HepG2 (cell line): ENCODE data around the gene ORC2. TPM values are rescaled to one million over a fixed set of nuclear protein-coding genes. Genes with fewer than 3 reads are reported as not detected.
A peak's percentile ranks its signal among the peaks of the same experiment; 100 is the strongest.

Experiments used
- E2F5 ChIP-seq: sonication (generic); formaldehyde crosslinking; conservative IDR thresholded peaks from 2 replicates; pipeline ENCODE4 v1.4.0; 2020; ENCODE audit warnings: missing genetic modification reagents
- EED ChIP-seq: sonication (generic); formaldehyde crosslinking; IDR thresholded peaks from 2 replicates; pipeline ENCODE4 v1.5.0; 2020; ENCODE audit warnings: mild to moderate bottlenecking, missing genetic modification reagents
- IKZF4 ChIP-seq: sonication (generic); formaldehyde crosslinking; IDR thresholded peaks from 2 replicates; pipeline ENCODE4 v1.5.1; 2020; ENCODE audit warnings: borderline replicate concordance, mild to moderate bottlenecking, low read depth, missing genetic modification reagents; ENCODE audit errors: not compliant biosample characterization
- JUNB ChIP-seq: sonication (generic); formaldehyde crosslinking; IDR thresholded peaks from 2 replicates; pipeline ENCODE4 v1.8.0; 2022; ENCODE audit warnings: missing genetic modification reagents, mild to moderate bottlenecking, borderline replicate concordance
- KDM1A ChIP-seq: IDR thresholded peaks from 2 replicates; pipeline ENCODE4 v1.6.1; 2016; ENCODE audit warnings: missing compliant biosample characterization
- NFYC ChIP-seq: IDR thresholded peaks from 2 replicates; pipeline ENCODE4 v1.6.1; 2016; ENCODE audit warnings: missing genetic modification reagents, missing compliant biosample characterization
- PITX1 ChIP-seq: sonication (generic); formaldehyde crosslinking; IDR thresholded peaks from 2 replicates; pipeline ENCODE4 v1.5.1; 2020; ENCODE audit warnings: mild to moderate bottlenecking, missing genetic modification reagents
- SIN3A ChIP-seq: IDR thresholded peaks from 2 replicates; pipeline ENCODE4 v1.6.1; 2011; ENCODE audit warnings: low read depth, mild to moderate bottlenecking, control low read depth, low read length, borderline replicate concordance
- THRA ChIP-seq: sonication (generic); formaldehyde crosslinking; IDR thresholded peaks from 2 replicates; pipeline ENCODE4 v1.4.0; 2020; ENCODE audit warnings: missing genetic modification reagents, borderline replicate concordance
- TRIM22 ChIP-seq: fragments of 450-650 bp; IDR thresholded peaks from 2 replicates; pipeline ENCODE4 v1.6.1; 2017
- YEATS2 ChIP-seq: sonication (generic); formaldehyde crosslinking; IDR thresholded peaks from 2 replicates; pipeline ENCODE4 v1.4.0; 2020; ENCODE audit warnings: missing genetic modification reagents, borderline replicate concordance
- ZBTB39 ChIP-seq: sonication (generic); formaldehyde crosslinking; IDR thresholded peaks from 2 replicates; pipeline ENCODE4 v1.5.0; 2020; ENCODE audit warnings: missing genetic modification reagents
- ZC3H13 ChIP-seq: sonication (generic); formaldehyde crosslinking; IDR thresholded peaks from 2 replicates; pipeline ENCODE4 v1.8.1; 2023; ENCODE audit warnings: mild to moderate bottlenecking, missing genetic modification reagents, moderate library complexity
- ZFP37 ChIP-seq: sonication (generic); formaldehyde crosslinking; IDR thresholded peaks from 2 replicates; pipeline ENCODE4 v1.4.0; 2020; ENCODE audit warnings: missing genetic modification reagents, borderline replicate concordance
- ZFP82 ChIP-seq: sonication (generic); formaldehyde crosslinking; IDR thresholded peaks from 2 replicates; pipeline ENCODE4 v1.5.1; 2020; ENCODE audit warnings: mild to moderate bottlenecking, missing genetic modification reagents, borderline replicate concordance
- ZFYVE20 ChIP-seq: sonication (generic); formaldehyde crosslinking; IDR thresholded peaks from 2 replicates; pipeline ENCODE4 v1.8.0; 2023; ENCODE audit warnings: low read depth, mild to moderate bottlenecking, moderate library complexity, missing genetic modification reagents, borderline replicate concordance
- ZMYM4 ChIP-seq: sonication (generic); formaldehyde crosslinking; IDR thresholded peaks from 2 replicates; pipeline ENCODE4 v1.8.1; 2023; ENCODE audit warnings: mild to moderate bottlenecking, missing genetic modification reagents
- ZNF546 ChIP-seq: sonication (generic); formaldehyde crosslinking; conservative IDR thresholded peaks from 2 replicates; pipeline ENCODE4 v1.8.1; 2023; ENCODE audit warnings: mild to moderate bottlenecking, missing genetic modification reagents
- ZNF569 ChIP-seq: sonication (generic); formaldehyde crosslinking; IDR thresholded peaks from 2 replicates; pipeline ENCODE4 v1.5.0; 2020; ENCODE audit warnings: mild to moderate bottlenecking, missing genetic modification reagents, moderate library complexity, borderline replicate concordance
- ZNF572 ChIP-seq: sonication (generic); formaldehyde crosslinking; IDR thresholded peaks from 2 replicates; pipeline ENCODE4 v1.5.1; 2020; ENCODE audit warnings: mild to moderate bottlenecking, missing genetic modification reagents
- ZNF598 ChIP-seq: sonication (generic); formaldehyde crosslinking; IDR thresholded peaks from 2 replicates; pipeline ENCODE4 v1.5.1; 2020; ENCODE audit warnings: mild to moderate bottlenecking, missing genetic modification reagents, borderline replicate concordance
- ZNF709 ChIP-seq: sonication (generic); formaldehyde crosslinking; IDR thresholded peaks from 2 replicates; pipeline ENCODE4 v1.5.0; 2020; ENCODE audit warnings: mild to moderate bottlenecking, missing genetic modification reagents
- ZNF746 ChIP-seq: sonication (generic); formaldehyde crosslinking; IDR thresholded peaks from 2 replicates; pipeline ENCODE4 v1.8.0; 2022; ENCODE audit warnings: mild to moderate bottlenecking, missing genetic modification reagents
- polyA plus RNA-seq, 8 experiments: library from polyadenylated mRNA; depleted of rRNA in 3 of 8; stranded (reverse) in 7 of 8; unstranded in 1 of 8; fragments of >200 nt; fragmentation: Illumina TruSeq in 4 of 8; extraction: Trizol in 4 of 8; gene quantifications; 2 replicates each; pipeline versions ENCODE4 v1.2.1 to v1.2.3, GENCODE V29; 2011 to 2016; ENCODE audit warnings: low read depth in 4 of 8, missing spikeins in 1 of 8, mixed read lengths in 1 of 8; ENCODE audit not compliant: insufficient read depth in 1 of 8
- total RNA-seq, 5 experiments: library from RNA; depleted of rRNA; stranded (reverse); fragments of >200 nt; fragmentation: Illumina TruSeq; extraction: Trizol; gene quantifications; 2 replicates each; pipeline ENCODE4 v1.2.3, GENCODE V29; 2016; ENCODE audit warnings: low read depth in 1 of 5

Gene ORC2
- total and polyA plus RNA-seq, 2 of the 13 experiments (the other 11 are each of a cell fraction or from before 2014, with no cell fraction given), result 19.3 to 73.5 TPM

- peak; percentile 80; the same call in 1 of the 2 replicates for TF ChIP-seq ZNF546 (CRISPR knock-in tag)
- TF ChIP-seq E2F5 (CRISPR knock-in tag), result peak; percentile 72; the same call in 1 of the 2 replicates
- no peak for TF ChIP-seq NFYC (CRISPR knock-in tag)
- no peak for TF ChIP-seq ZBTB39
- no peak; the same call in 1 of the 2 replicates for TF ChIP-seq KDM1A (CRISPR knock-in tag)
- peak; percentile 95; the same call in 1 of the 2 replicates for TF ChIP-seq ZFP82
- TF ChIP-seq ZNF569, result peak; percentile 91; the same call in 1 of the 2 replicates
- peak; percentile 66 for TF ChIP-seq THRA
- peak; percentile 91 for TF ChIP-seq YEATS2 (CRISPR knock-in tag)
- peak; percentile 75 for TF ChIP-seq ZNF709 (CRISPR knock-in tag)
- TF ChIP-seq PITX1 (CRISPR knock-in tag), result peak; percentile 4; the same call in 1 of the 2 replicates
- peak; percentile 88 for TF ChIP-seq ZMYM4 (CRISPR knock-in tag)
- TF ChIP-seq EED, result peak; percentile 81; the same call in 1 of the 2 replicates
- peak; percentile 78; the same call in 1 of the 2 replicates for TF ChIP-seq ZFP37
- TF ChIP-seq JUNB (CRISPR knock-in tag), result no peak; the same call in 1 of the 2 replicates
- TF ChIP-seq ZFYVE20 (CRISPR knock-in tag), result 0 out of 2 replicates have a peak, but pooled peaks have one; percentile 21
- TF ChIP-seq ZNF572 (CRISPR knock-in tag), result peak; percentile 94; the same call in 1 of the 2 replicates
- TF ChIP-seq SIN3A, result peak; percentile 97
- no peak for TF ChIP-seq IKZF4
- TF ChIP-seq ZC3H13 (CRISPR knock-in tag), result 0 out of 2 replicates have a peak, but pooled peaks have one; percentile 17
- TF ChIP-seq ZNF746 (CRISPR knock-in tag), result no peak
- no peak for TF ChIP-seq TRIM22
- no peak; the same call in 1 of the 2 replicates for TF ChIP-seq ZNF598 (CRISPR knock-in tag)
Observed at GRCh38 chr2:200888704-200889625, 74.5 kb downstream of the ORC2 start, which contains the start of the genes NIF3L1 and PPIL3 (continued).
